Adrenal gland (tissue), 5 donors: Measurements from ENCODE around the gene RYR3.

Source experiments
- CTCF ChIP-seq, 6 experiments: fragments of 450-650 bp in 4 of 6; fragments of 200-600 bp in 2 of 6; sonication (generic) in 1 of 6; IDR thresholded peaks; 1 replicate in 5 of 6; 2 replicates in 1 of 6; pipeline versions ENCODE4 v1.5.1 to v1.8.0; 2016 to 2021; ENCODE audit warnings: antibody characterized with exemption in 6 of 6, mild to moderate bottlenecking in 2 of 6, moderate library complexity in 1 of 6
- POLR2A ChIP-seq, 2 donors: fragments of 450-650 bp; IDR thresholded peaks; one replicate each; pipeline ENCODE4 v1.6.1; 2017; ENCODE audit warnings: antibody characterized with exemption in 2 of 2, mild to moderate bottlenecking in 2 of 2, moderate library complexity in 1 of 2
- donor health status: DM: no; HTN: no; CAD: no.

- no peak for TF ChIP-seq POLR2A (IDR thresholded peaks at IDR 0.05)
- no peak for TF ChIP-seq CTCF (IDR thresholded peaks at IDR 0.05)
Observed at GRCh38 chr15:33823119-33823518, 512.4 kb downstream of the RYR3 start.
